ENCODE measurements around the gene MRPL16. TPM values are rescaled to one million over a fixed set of nuclear protein-coding genes. Genes with fewer than 3 reads are reported as not detected.
"Not testable (repeated sequence)": the region's sequence is repeated elsewhere in the genome, so short reads cannot be mapped to it uniquely, and the experiment has no call there.

The MRPL16 gene
- total and polyA plus RNA-seq, 4 donors = 24.9 to 54.9 (median 39.6) TPM

- Histone ChIP-seq H3K4me1 (ENCODE audit: control insufficient read depth in 4 of 4, insufficient read depth in 4 of 4, low read length in 3 of 4) (no peaks in the 10 kb centered on the region), H3K9me3 (ENCODE audit: control insufficient read depth in 4 of 4, low read length in 3 of 4) (no peaks in the 10 kb centered on the region), H3K4me3 (ENCODE audit: low read depth in 1 of 3, low read length in 3 of 3) (no peak overlapping the region), H3K27ac (ENCODE audit: low read depth in 1 of 2, low read length in 2 of 2) (no peak overlapping the region), H3K27me3 (ENCODE audit: control insufficient read depth in 4 of 4, insufficient read depth in 4 of 4, low read length in 3 of 4) (no peaks in the 10 kb centered on the region), H3K36me3 (ENCODE audit: control insufficient read depth in 4 of 4, insufficient read depth in 3 of 4, low read depth in 1 of 4, low read length in 3 of 4) (no peaks in the 10 kb centered on the region), H3K9ac (ENCODE audit: low read depth in 1 of 2, low read length in 2 of 2) (no peak overlapping the region)
- no peak for DNase-seq (ENCODE audit: low spot score)
- WGBS = 83% methylated on average over 3 of the region's 3 CpGs
- TF ChIP-seq FOXA2 (IDR thresholded peaks at IDR 0.05) (no peak), ZBTB33 (IDR thresholded peaks at IDR 0.05) (no peak)
Measured at GRCh38 chr11:59829358-59829757, 18.8 kb upstream of the MRPL16 start.

- Histone ChIP-seq H3K4me1 (ENCODE audit: control insufficient read depth in 4 of 4, insufficient read depth in 4 of 4, low read length in 3 of 4) (no peaks in the 10 kb centered on the region), H3K27ac (ENCODE audit: low read depth in 1 of 2, low read length in 2 of 2) (no peak overlapping the region), H3K4me3 (ENCODE audit: low read depth in 1 of 3, low read length in 3 of 3) (no peak overlapping the region), H3K27me3 (ENCODE audit: control insufficient read depth in 4 of 4, insufficient read depth in 4 of 4, low read length in 3 of 4) (no peaks in the 10 kb centered on the region), H3K9ac (ENCODE audit: low read depth in 1 of 2, low read length in 2 of 2) (no peak overlapping the region), H3K36me3 (ENCODE audit: control insufficient read depth in 4 of 4, insufficient read depth in 3 of 4, low read depth in 1 of 4, low read length in 3 of 4) (no peaks in the 10 kb centered on the region), H3K9me3 (ENCODE audit: control insufficient read depth in 4 of 4, low read length in 3 of 4) (no peaks in the 10 kb centered on the region)
- 3% methylated on average over 9 of the region's 9 CpGs for WGBS
- no peak for DNase-seq (ENCODE audit: low spot score)
- TF ChIP-seq CTCF (IDR thresholded peaks at IDR 0.05; ENCODE audit: low read depth, low read length, missing input control) (peak; percentile 74), GABPA (IDR thresholded peaks at IDR 0.05 in 1 of 2, conservative IDR thresholded peaks at IDR 0.05 in 1 of 2) (no peak), MAX (IDR thresholded peaks at IDR 0.05) (peak; percentile 34), RAD21 (IDR thresholded peaks at IDR 0.05) (peak; percentile 87 to 91)
Measured at GRCh38 chr11:59822989-59823566, 12.5 kb upstream of the MRPL16 start.

- Histone ChIP-seq H3K4me1 (ENCODE audit: control insufficient read depth in 4 of 4, insufficient read depth in 4 of 4, low read length in 3 of 4) (no peaks in the 10 kb centered on the region), H3K9me3 (ENCODE audit: control insufficient read depth in 4 of 4, low read length in 3 of 4) (no peaks in the 10 kb centered on the region), H3K27ac (ENCODE audit: low read depth in 1 of 2, low read length in 2 of 2) (no peak overlapping the region), H3K9ac (ENCODE audit: low read depth in 1 of 2, low read length in 2 of 2) (no peak overlapping the region), H3K4me3 (ENCODE audit: low read depth in 1 of 3, low read length in 3 of 3) (no peak overlapping the region), H3K36me3 (ENCODE audit: control insufficient read depth in 4 of 4, insufficient read depth in 3 of 4, low read depth in 1 of 4, low read length in 3 of 4) (no peaks in the 10 kb centered on the region), H3K27me3 (ENCODE audit: control insufficient read depth in 4 of 4, insufficient read depth in 4 of 4, low read length in 3 of 4) (no peaks in the 10 kb centered on the region)
- TF ChIP-seq CTCF (IDR thresholded peaks at IDR 0.05; ENCODE audit: low read depth, low read length, missing input control) = no peak
- TF ChIP-seq ATF3 (IDR thresholded peaks at IDR 0.05) = no peak
- TF ChIP-seq YY1 (IDR thresholded peaks at IDR 0.05) = no peak
- TF ChIP-seq REST (IDR thresholded peaks at IDR 0.05) = no peak
- TF ChIP-seq RAD21 (IDR thresholded peaks at IDR 0.05) = no peak
- DNase-seq (ENCODE audit: low spot score) = no peak
- 76% methylated on average over 4 of the region's 4 CpGs for WGBS
Measured at GRCh38 chr11:59818572-59818971, 8.0 kb upstream of the MRPL16 start.

GRCh38 chr11:59816434-59816833, 5.9 kb upstream of the MRPL16 start:
- DNase-seq (ENCODE audit: low spot score); H3K27ac ChIP-seq (ENCODE audit: low read depth in 1 of 2, low read length in 2 of 2); H3K36me3 ChIP-seq (ENCODE audit: control insufficient read depth in 4 of 4, insufficient read depth in 3 of 4, low read depth in 1 of 4, low read length in 3 of 4); H3K9me3 ChIP-seq (ENCODE audit: control insufficient read depth in 4 of 4, low read length in 3 of 4); H3K4me1 ChIP-seq (ENCODE audit: control insufficient read depth in 4 of 4, insufficient read depth in 4 of 4, low read length in 3 of 4); H3K9ac ChIP-seq (ENCODE audit: low read depth in 1 of 2, low read length in 2 of 2); H3K4me3 ChIP-seq (ENCODE audit: low read depth in 1 of 3, low read length in 3 of 3); H3K27me3 ChIP-seq (ENCODE audit: control insufficient read depth in 4 of 4, insufficient read depth in 4 of 4, low read length in 3 of 4): not testable (repeated sequence)
- 71% methylated on average over 1 of the region's 1 CpG for WGBS

Data from liver (tissue), 9 donors.